Measurements from ENCODE around the gene IRX1.

The IRX1 gene

DNA sequence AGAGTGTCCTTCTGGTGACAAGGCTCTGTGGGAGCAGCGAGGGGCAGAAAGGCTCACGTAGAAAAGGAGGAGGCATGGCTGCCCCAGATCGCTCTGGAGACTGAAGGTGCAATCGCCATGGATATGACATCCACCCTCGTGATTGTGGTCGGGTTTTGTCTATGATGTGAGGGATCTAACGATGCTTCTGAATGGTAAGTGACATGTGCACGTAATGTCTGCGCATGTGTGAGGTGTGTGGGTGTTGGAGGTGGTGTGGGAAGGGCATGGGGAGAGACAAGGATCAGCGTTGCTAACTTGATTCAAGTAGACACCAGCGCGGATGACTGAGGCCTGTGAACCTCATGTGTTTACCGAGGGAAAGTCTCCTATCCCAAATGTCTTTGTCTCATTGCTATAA is 20.2 kb downstream of the IRX1 start:
- Histone ChIP-seq H3K36me3 (ENCODE audit: control insufficient read depth, insufficient read depth, low read length) (no peaks in the 10 kb centered on the region), H3K9me3 (ENCODE audit: control insufficient read depth, insufficient read depth, low read depth, low read length) (no peaks in the 10 kb centered on the region), H3K4me1 (ENCODE audit: control insufficient read depth, insufficient read depth, low read length) (no peaks in the 10 kb centered on the region), H3K27ac (ENCODE audit: low read depth, low read length) (no peak overlapping the region), H3K4me3 (ENCODE audit: low read depth, low read length) (no peak overlapping the region), H3K9ac (ENCODE audit: low read length) (no peak overlapping the region), H3K27me3 (ENCODE audit: control insufficient read depth, insufficient read depth, low read length) (no peaks in the 10 kb centered on the region)

DNA sequence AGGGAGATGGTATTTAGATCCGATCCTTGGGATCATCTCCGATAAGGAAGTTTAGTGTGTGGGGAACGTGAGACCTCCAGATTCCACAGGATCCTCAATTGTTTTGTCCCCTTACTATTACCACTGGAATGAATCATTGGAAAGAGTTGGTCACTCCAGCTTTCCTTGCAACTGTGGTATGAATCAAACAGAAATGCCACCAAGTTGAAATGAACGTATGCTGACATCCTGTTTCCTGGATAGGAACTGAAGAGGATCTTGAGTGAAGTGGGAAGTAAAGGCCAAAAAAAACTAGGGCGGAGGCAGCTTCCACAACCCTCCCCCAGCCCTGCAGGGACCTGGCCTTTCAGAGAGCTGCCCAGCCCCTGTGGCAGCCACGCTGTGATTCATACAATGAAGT is 23.9 kb downstream of the IRX1 start:
- H3K27ac ChIP-seq (ENCODE audit: low read depth, low read length) = no peak overlapping the region

GRCh38 chr5:3622961-3623360 is 27.3 kb downstream of the IRX1 start:
- no peak overlapping the region for H3K9ac ChIP-seq (ENCODE audit: low read length)
- H3K4me1 ChIP-seq (ENCODE audit: control insufficient read depth, insufficient read depth, low read length) = no peaks in the 10 kb centered on the region
- no peaks in the 10 kb centered on the region for H3K27me3 ChIP-seq (ENCODE audit: control insufficient read depth, insufficient read depth, low read length)

More for the DNA sequence above, 23.9 kb downstream of the IRX1 start:
- no peak overlapping the region for H3K9ac ChIP-seq (ENCODE audit: low read length)
- no peaks in the 10 kb centered on the region for H3K27me3 ChIP-seq (ENCODE audit: control insufficient read depth, insufficient read depth, low read length)
- no peaks in the 10 kb centered on the region for H3K4me1 ChIP-seq (ENCODE audit: control insufficient read depth, insufficient read depth, low read length)
- H3K9me3 ChIP-seq (ENCODE audit: control insufficient read depth, insufficient read depth, low read depth, low read length) = peaks cover 3% of the 10 kb centered on the region; the same call in 1 of the 2 replicates
- no peaks in the 10 kb centered on the region for H3K36me3 ChIP-seq (ENCODE audit: control insufficient read depth, insufficient read depth, low read length)
- no peak overlapping the region for H3K4me3 ChIP-seq (ENCODE audit: low read depth, low read length)

DNA sequence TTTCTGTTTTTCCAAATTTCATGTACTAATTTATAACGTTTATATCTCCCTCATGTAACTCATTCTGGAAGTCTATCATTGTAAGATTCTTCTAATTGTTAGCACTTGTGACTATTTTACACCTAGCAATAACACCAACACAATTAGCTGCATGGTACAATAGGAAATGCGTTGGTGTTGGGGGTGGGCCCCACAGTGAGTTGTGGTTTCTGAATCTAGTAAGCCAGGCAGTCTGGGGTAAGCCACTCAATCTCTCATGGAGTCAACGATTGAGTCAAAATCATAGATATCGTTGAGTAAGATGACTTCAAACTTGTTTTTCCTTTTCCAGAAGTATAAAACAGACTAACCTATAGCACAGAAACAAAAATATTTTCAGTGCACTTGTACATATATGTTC is 30.0 kb downstream of the IRX1 start:
- H3K27me3 ChIP-seq (ENCODE audit: control insufficient read depth, insufficient read depth, low read length) = no peaks in the 10 kb centered on the region
- no peak overlapping the region for H3K9ac ChIP-seq (ENCODE audit: low read length)
- H3K27ac ChIP-seq (ENCODE audit: low read depth, low read length) = no peak overlapping the region
- H3K4me3 ChIP-seq (ENCODE audit: low read depth, low read length) = no peak overlapping the region
- H3K36me3 ChIP-seq (ENCODE audit: control insufficient read depth, insufficient read depth, low read length) = no peaks in the 10 kb centered on the region
- H3K9me3 ChIP-seq (ENCODE audit: control insufficient read depth, insufficient read depth, low read depth, low read length) = peaks cover 11% of the 10 kb centered on the region
- no peaks in the 10 kb centered on the region for H3K4me1 ChIP-seq (ENCODE audit: control insufficient read depth, insufficient read depth, low read length)

More at GRCh38 chr5:3622961-3623360, 27.3 kb downstream of the IRX1 start:
- Histone ChIP-seq H3K36me3 (ENCODE audit: control insufficient read depth, insufficient read depth, low read length) (no peaks in the 10 kb centered on the region), H3K27ac (ENCODE audit: low read depth, low read length) (no peak overlapping the region), H3K4me3 (ENCODE audit: low read depth, low read length) (no peak overlapping the region), H3K9me3 (ENCODE audit: control insufficient read depth, insufficient read depth, low read depth, low read length) (peaks cover 11% of the 10 kb centered on the region)

GRCh38 chr5:3634061-3634460 is 38.4 kb downstream of the IRX1 start:
- Histone ChIP-seq H3K9ac (ENCODE audit: low read length) (no peak overlapping the region), H3K9me3 (ENCODE audit: control insufficient read depth, insufficient read depth, low read depth, low read length) (peaks cover 5% of the 10 kb centered on the region; the same call in 1 of the 2 replicates), H3K4me1 (ENCODE audit: control insufficient read depth, insufficient read depth, low read length) (no peaks in the 10 kb centered on the region), H3K4me3 (ENCODE audit: low read depth, low read length) (no peak overlapping the region), H3K27me3 (ENCODE audit: control insufficient read depth, insufficient read depth, low read length) (no peaks in the 10 kb centered on the region), H3K36me3 (ENCODE audit: control insufficient read depth, insufficient read depth, low read length) (no peaks in the 10 kb centered on the region), H3K27ac (ENCODE audit: low read depth, low read length) (no peak overlapping the region)

DNA sequence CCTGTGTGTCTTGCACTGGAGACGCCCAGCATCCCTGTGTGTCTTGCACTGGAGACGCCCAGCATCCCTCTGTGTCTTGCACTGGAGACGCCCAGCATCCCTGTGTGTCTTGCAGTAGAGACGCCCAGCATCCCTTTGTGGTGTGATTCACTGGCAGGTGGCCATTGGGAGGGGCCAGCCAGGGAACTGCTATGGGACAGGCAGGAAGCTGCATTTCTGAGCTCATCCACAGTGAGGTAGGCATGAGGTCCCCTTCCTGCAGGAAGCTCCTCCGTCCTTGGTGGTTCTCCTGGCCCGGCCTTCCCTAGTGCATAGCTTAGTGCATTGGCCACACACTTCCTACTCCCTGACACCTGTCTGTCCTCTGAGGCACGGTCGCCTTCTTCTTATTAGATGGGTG is 43.5 kb downstream of the IRX1 start:
- peaks cover 5% of the 10 kb centered on the region; the same call in 1 of the 2 replicates for H3K9me3 ChIP-seq (ENCODE audit: control insufficient read depth, insufficient read depth, low read depth, low read length)
- H3K27me3 ChIP-seq (ENCODE audit: control insufficient read depth, insufficient read depth, low read length) = no peaks in the 10 kb centered on the region
- no peak overlapping the region for H3K9ac ChIP-seq (ENCODE audit: low read length)

DNA sequence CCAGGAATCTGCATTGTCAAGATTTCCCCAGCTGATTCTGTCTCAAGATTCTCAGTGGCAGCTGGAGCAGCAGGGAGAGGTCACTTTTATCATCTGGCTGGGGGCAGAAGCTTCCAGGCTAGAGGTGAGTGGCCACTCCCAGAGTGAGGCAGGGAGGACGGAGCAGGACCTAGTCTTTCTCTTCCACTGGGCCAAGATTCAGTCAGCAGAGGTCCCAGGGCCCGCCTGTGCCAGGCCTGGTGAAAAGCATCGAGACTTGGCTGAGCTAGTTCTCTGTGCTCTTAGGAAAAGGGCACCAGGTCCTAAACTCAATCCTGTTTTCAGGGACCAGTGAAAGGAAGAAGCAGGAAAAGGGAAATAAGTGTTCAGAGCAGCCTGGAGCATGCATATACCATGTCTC is 46.6 kb downstream of the IRX1 start:
- no peak overlapping the region for H3K4me3 ChIP-seq (ENCODE audit: low read depth, low read length)
- no peaks in the 10 kb centered on the region for H3K9me3 ChIP-seq (ENCODE audit: control insufficient read depth, insufficient read depth, low read depth, low read length)
- no peaks in the 10 kb centered on the region for H3K36me3 ChIP-seq (ENCODE audit: control insufficient read depth, insufficient read depth, low read length)
- no peaks in the 10 kb centered on the region for H3K4me1 ChIP-seq (ENCODE audit: control insufficient read depth, insufficient read depth, low read length)
- H3K27ac ChIP-seq (ENCODE audit: low read depth, low read length) = no peak overlapping the region
- H3K9ac ChIP-seq (ENCODE audit: low read length) = no peak overlapping the region
- no peaks in the 10 kb centered on the region for H3K27me3 ChIP-seq (ENCODE audit: control insufficient read depth, insufficient read depth, low read length)

More for the DNA sequence above, 43.5 kb downstream of the IRX1 start:
- no peaks in the 10 kb centered on the region for H3K36me3 ChIP-seq (ENCODE audit: control insufficient read depth, insufficient read depth, low read length)
- H3K27ac ChIP-seq (ENCODE audit: low read depth, low read length) = no peak overlapping the region
- no peaks in the 10 kb centered on the region for H3K4me1 ChIP-seq (ENCODE audit: control insufficient read depth, insufficient read depth, low read length)
- H3K4me3 ChIP-seq (ENCODE audit: low read depth, low read length) = no peak overlapping the region

DNA sequence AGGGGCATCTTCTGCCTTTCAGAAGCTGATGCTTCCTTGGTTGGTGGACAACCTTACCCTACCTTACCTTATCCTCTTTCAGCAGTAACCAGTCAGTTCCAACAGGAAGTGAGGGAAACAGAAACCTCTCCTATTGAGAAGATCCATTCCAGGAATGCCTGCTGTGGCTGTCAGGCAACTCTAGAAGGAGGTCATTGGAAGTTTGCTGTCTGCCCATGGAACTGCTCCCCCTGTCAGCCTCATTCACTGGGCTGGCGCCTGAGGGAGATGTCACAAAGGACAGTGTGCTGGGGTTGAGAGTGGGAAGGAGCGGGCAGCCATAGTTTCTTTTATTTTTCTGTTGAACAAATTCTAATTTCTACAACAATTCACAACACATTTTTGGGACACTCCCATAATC is 54.7 kb downstream of the IRX1 start:
- H3K4me1 ChIP-seq (ENCODE audit: control insufficient read depth, insufficient read depth, low read length) = no peaks in the 10 kb centered on the region
- no peak overlapping the region for H3K27ac ChIP-seq (ENCODE audit: low read depth, low read length)
- no peaks in the 10 kb centered on the region for H3K36me3 ChIP-seq (ENCODE audit: control insufficient read depth, insufficient read depth, low read length)
- H3K4me3 ChIP-seq (ENCODE audit: low read depth, low read length) = no peak overlapping the region
- no peaks in the 10 kb centered on the region for H3K9me3 ChIP-seq (ENCODE audit: control insufficient read depth, insufficient read depth, low read depth, low read length)
- no peak overlapping the region for H3K9ac ChIP-seq (ENCODE audit: low read length)
- H3K27me3 ChIP-seq (ENCODE audit: control insufficient read depth, insufficient read depth, low read length) = no peaks in the 10 kb centered on the region

DNA sequence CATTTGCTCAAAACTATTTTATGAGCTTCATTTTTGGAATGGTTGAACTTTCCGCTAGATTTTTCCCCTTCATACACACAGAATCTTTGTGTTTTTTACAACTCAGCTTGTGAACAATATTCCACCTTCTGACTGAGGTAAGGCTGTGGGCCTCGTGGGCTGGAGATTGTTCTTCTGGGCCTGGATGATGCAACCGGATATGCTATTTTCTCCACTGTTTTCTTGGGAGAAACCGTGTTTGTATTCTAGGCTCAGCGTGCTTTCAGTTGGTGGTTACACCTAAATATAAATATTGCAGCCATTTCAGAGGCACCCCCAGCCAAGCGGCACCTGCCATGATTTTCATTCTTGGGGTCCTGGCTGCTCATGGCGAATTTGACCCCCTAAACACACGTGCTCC is 55.2 kb downstream of the IRX1 start:
- Histone ChIP-seq H3K27me3 (ENCODE audit: control insufficient read depth, insufficient read depth, low read length) (no peaks in the 10 kb centered on the region), H3K4me3 (ENCODE audit: low read depth, low read length) (no peak overlapping the region), H3K27ac (ENCODE audit: low read depth, low read length) (no peak overlapping the region)

More for the DNA sequence above, 55.2 kb downstream of the IRX1 start:
- Histone ChIP-seq H3K4me1 (ENCODE audit: control insufficient read depth, insufficient read depth, low read length) (no peaks in the 10 kb centered on the region), H3K9ac (ENCODE audit: low read length) (no peak overlapping the region), H3K36me3 (ENCODE audit: control insufficient read depth, insufficient read depth, low read length) (no peaks in the 10 kb centered on the region), H3K9me3 (ENCODE audit: control insufficient read depth, insufficient read depth, low read depth, low read length) (no peaks in the 10 kb centered on the region)
